WI38 (cell line): Measurements from ENCODE around the gene EIF5.

Source experiments
- H3K4me3 ChIP-seq: 2 replicates; pipeline ENCODE4 v1.5.1; 2011; ENCODE audit warnings: low read depth, mild to moderate bottlenecking, control low read depth, low read length
- CTCF ChIP-seq: IDR thresholded peaks from 2 replicates; pipeline ENCODE4 v1.5.1; 2012; ENCODE audit warnings: low read depth, mild to moderate bottlenecking, control low read depth, low read length

The EIF5 gene

GRCh38 chr14:103290494-103290893 is 43.5 kb upstream of the EIF5 start:
- TF ChIP-seq CTCF = no peak
- H3K4me3 ChIP-seq = no peak overlapping the region

GRCh38 chr14:103290961-103291360 is 43.1 kb upstream of the EIF5 start:
- no peak overlapping the region for H3K4me3 ChIP-seq

GRCh38 chr14:103292426-103293374 is 41.3 kb upstream of the EIF5 start:
- H3K4me3 ChIP-seq = no peak overlapping the region
- peak; percentile 89 for TF ChIP-seq CTCF

More at GRCh38 chr14:103290961-103291360, 43.1 kb upstream of the EIF5 start:
- no peak for TF ChIP-seq CTCF

- no peak for TF ChIP-seq CTCF
Observed at GRCh38 chr14:103293465-103293864, 40.6 kb upstream of the EIF5 start.

GRCh38 chr14:103294091-103294490 is 39.9 kb upstream of the EIF5 start:
- TF ChIP-seq CTCF = no peak

More at GRCh38 chr14:103293465-103293864, 40.6 kb upstream of the EIF5 start:
- no peak overlapping the region for H3K4me3 ChIP-seq

GRCh38 chr14:103296007-103296406 is 38.0 kb upstream of the EIF5 start:
- H3K4me3 ChIP-seq = no peak overlapping the region

More at GRCh38 chr14:103294091-103294490, 39.9 kb upstream of the EIF5 start:
- no peak overlapping the region for H3K4me3 ChIP-seq

More at GRCh38 chr14:103296007-103296406, 38.0 kb upstream of the EIF5 start:
- TF ChIP-seq CTCF = no peak
